ENCODE measurements around the gene RTTN. TPM values are rescaled to one million over a fixed set of nuclear protein-coding genes. Genes with fewer than 3 reads are reported as not detected.

The RTTN gene
- total and polyA plus RNA-seq, 9 of the 15 experiments (the other 6 are each of a cell fraction or from before 2014, with no cell fraction given), result 3.1 to 18.3 (median 10.6) TPM

DNA sequence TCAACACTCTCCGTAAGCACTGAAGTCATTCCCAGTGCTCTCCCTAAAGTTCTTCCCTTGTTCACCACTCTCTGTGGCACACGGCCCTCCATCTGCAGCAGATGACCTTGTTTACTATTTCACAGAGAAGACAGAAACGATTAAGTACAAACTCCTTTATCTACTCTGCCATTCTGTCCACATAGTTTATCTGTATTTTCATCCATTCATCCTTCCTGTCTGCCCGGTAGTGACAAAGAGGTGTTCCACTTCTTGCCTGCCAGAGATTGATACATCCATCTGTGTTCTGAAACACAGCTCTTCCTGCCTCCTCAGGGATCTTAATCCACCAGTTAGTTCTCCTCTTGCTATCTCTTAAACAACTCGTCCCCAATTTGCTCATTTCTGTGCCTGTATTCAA lies 179.9 kb downstream of the RTTN start (continued):
- peak; percentile 77 for TF ChIP-seq DMBX1 (CRISPR knock-in tag; IDR thresholded peaks at IDR 0.05; ENCODE audit: borderline replicate concordance)
- TF ChIP-seq ETV1 (tag; conservative IDR thresholded peaks at IDR 0.05; ENCODE audit: low read depth), result peak; percentile 97
- TF ChIP-seq, protein P1, sequence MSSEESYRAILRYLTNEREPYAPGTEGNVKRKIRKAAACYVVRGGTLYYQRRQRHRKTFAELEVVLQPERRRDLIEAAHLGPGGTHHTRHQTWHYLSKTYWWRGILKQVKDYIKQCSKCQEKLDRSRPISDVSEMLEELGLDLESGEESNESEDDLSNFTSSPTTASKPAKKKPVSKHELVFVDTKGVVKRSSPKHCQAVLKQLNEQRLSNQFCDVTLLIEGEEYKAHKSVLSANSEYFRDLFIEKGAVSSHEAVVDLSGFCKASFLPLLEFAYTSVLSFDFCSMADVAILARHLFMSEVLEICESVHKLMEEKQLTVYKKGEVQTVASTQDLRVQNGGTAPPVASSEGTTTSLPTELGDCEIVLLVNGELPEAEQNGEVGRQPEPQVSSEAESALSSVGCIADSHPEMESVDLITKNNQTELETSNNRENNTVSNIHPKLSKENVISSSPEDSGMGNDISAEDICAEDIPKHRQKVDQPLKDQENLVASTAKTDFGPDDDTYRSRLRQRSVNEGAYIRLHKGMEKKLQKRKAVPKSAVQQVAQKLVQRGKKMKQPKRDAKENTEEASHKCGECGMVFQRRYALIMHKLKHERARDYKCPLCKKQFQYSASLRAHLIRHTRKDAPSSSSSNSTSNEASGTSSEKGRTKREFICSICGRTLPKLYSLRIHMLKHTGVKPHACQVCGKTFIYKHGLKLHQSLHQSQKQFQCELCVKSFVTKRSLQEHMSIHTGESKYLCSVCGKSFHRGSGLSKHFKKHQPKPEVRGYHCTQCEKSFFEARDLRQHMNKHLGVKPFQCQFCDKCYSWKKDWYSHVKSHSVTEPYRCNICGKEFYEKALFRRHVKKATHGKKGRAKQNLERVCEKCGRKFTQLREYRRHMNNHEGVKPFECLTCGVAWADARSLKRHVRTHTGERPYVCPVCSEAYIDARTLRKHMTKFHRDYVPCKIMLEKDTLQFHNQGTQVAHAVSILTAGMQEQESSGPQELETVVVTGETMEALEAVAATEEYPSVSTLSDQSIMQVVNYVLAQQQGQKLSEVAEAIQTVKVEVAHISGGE (CRISPR knock-in tag; IDR thresholded peaks at IDR 0.05), result peak in 1 of 3 experiments; percentile 69; a peak in 2 of 6 replicates
- peak; percentile 86 for TF ChIP-seq KHSRP (IDR thresholded peaks at IDR 0.05)
- TF ChIP-seq ZNF57 (CRISPR knock-in tag; IDR thresholded peaks at IDR 0.05), result no peak
- TF ChIP-seq ZBED1 (IDR thresholded peaks at IDR 0.05), result peak; percentile 75
- TF ChIP-seq, protein P2, sequence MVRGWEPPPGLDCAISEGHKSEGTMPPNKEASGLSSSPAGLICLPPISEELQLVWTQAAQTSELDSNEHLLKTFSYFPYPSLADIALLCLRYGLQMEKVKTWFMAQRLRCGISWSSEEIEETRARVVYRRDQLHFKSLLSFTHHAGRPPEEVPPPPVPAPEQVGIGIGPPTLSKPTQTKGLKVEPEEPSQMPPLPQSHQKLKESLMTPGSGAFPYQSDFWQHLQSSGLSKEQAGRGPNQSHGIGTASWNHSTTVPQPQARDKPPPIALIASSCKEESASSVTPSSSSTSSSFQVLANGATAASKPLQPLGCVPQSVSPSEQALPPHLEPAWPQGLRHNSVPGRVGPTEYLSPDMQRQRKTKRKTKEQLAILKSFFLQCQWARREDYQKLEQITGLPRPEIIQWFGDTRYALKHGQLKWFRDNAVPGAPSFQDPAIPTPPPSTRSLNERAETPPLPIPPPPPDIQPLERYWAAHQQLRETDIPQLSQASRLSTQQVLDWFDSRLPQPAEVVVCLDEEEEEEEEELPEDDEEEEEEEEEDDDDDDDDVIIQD (CRISPR knock-in tag; IDR thresholded peaks at IDR 0.05), result no peak
- 0 out of 2 replicates have a peak, but pooled peaks have one; percentile 16 for TF ChIP-seq NR2C1 (IDR thresholded peaks at IDR 0.05)
- TF ChIP-seq NR2C1 (tag; IDR thresholded peaks at IDR 0.05), result peak; percentile 67
- peak; percentile 98; the same call in 1 of the 2 replicates for TF ChIP-seq CC2D1A (IDR thresholded peaks at IDR 0.05)
- TF ChIP-seq STAT5A (IDR thresholded peaks at IDR 0.05; ENCODE audit: borderline replicate concordance, low read length), result peak; percentile 96
- peak; percentile 48 for TF ChIP-seq NEUROD1 (IDR thresholded peaks at IDR 0.05; ENCODE audit: borderline replicate concordance, low read depth, low read length, partially characterized antibody)
- TF ChIP-seq ZZZ3 (IDR thresholded peaks at IDR 0.05), result no peak
- TF ChIP-seq, protein P3, sequence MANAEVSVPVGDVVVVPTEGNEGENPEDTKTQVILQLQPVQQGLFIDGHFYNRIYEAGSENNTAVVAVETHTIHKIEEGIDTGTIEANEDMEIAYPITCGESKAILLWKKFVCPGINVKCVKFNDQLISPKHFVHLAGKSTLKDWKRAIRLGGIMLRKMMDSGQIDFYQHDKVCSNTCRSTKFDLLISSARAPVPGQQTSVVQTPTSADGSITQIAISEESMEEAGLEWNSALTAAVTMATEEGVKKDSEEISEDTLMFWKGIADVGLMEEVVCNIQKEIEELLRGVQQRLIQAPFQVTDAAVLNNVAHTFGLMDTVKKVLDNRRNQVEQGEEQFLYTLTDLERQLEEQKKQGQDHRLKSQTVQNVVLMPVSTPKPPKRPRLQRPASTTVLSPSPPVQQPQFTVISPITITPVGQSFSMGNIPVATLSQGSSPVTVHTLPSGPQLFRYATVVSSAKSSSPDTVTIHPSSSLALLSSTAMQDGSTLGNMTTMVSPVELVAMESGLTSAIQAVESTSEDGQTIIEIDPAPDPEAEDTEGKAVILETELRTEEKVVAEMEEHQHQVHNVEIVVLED (CRISPR knock-in tag; IDR thresholded peaks at IDR 0.05), result no peak
- TF ChIP-seq TCF3 (CRISPR knock-in tag; IDR thresholded peaks at IDR 0.05), result peak; percentile 98
- peak; percentile 95 for TF ChIP-seq SMAD4 (CRISPR knock-in tag; conservative IDR thresholded peaks at IDR 0.05)
- TF ChIP-seq FOSL1 (tag; conservative IDR thresholded peaks at IDR 0.05), result peak; percentile 70
- TF ChIP-seq, protein P4, sequence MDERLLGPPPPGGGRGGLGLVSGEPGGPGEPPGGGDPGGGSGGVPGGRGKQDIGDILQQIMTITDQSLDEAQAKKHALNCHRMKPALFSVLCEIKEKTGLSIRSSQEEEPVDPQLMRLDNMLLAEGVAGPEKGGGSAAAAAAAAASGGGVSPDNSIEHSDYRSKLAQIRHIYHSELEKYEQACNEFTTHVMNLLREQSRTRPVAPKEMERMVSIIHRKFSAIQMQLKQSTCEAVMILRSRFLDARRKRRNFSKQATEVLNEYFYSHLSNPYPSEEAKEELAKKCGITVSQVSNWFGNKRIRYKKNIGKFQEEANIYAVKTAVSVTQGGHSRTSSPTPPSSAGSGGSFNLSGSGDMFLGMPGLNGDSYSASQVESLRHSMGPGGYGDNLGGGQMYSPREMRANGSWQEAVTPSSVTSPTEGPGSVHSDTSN (CRISPR knock-in tag; IDR thresholded peaks at IDR 0.05; ENCODE audit: low read depth), result no peak
- TF ChIP-seq, protein P4 (tag; conservative IDR thresholded peaks at IDR 0.05; ENCODE audit: low read depth), result peak; percentile 78
- TF ChIP-seq NFE2L1 (tag; IDR thresholded peaks at IDR 0.05; ENCODE audit: borderline replicate concordance, low read depth), result no peak
- TF ChIP-seq MAFF (IDR thresholded peaks at IDR 0.05; ENCODE audit: low read length), result peak; percentile 25; the same call in 1 of the 2 replicates
